A549 (cell line): ENCODE results near the gene JAKMIP1. TPM values are rescaled to one million over a fixed set of nuclear protein-coding genes. Genes with fewer than 3 reads are reported as not detected.

Experiments used
- ATAC-seq, 2 experiments: fragments of 200-7000 bp in 1 of 2; fragments of >200 bp in 1 of 2; cut with Nextera tagmentation in 1 of 2; cut with Tn5 transposase in 1 of 2; 3 replicates each; pipeline versions ENCODE4 v1.8.0 to v1.9.1; 2018 to 2020; ENCODE audit warnings: mild to moderate bottlenecking in 1 of 2, moderate library complexity in 1 of 2
- CTCF ChIA-PET: fragments of 300-600 bp; sonication (Branson Sonifier 250); formaldehyde crosslinking; extraction: SDS; loops from one replicate; lab custom pipeline; 2021; ENCODE audit warnings: antibody characterized with exemption, inconsistent platforms; lab: Yijun Ruan, JAX
- POLR2A ChIA-PET: fragments of 350-600 bp; formaldehyde crosslinking; extraction: SDS; loops from one replicate; lab custom pipeline; 2021; ENCODE audit warnings: antibody characterized with exemption, inconsistent platforms; lab: Yijun Ruan, JAX
- DNase-seq, 2 experiments: peaks; one replicate each; pipeline versions ENCODE4 v3.0.0 to v3.0.0-alpha.2; 2011 to 2016; ENCODE audit warnings: low read depth in 1 of 2, low spot score in 1 of 2
- FAIRE-seq: peaks from 2 replicates; lab custom pipeline; 2011; peaks lifted over from hg19 to GRCh38; lab: Jason Lieb, UNC
- H3K27ac ChIP-seq, 2 experiments: fragments of >200 bp; sonication (Bioruptor Twin); formaldehyde crosslinking; 3 replicates each; pipeline ENCODE4 v1.5.1; 2016 to 2017
- H3K4me1 ChIP-seq: fragments of >200 bp; sonication (Bioruptor Twin); formaldehyde crosslinking; 3 replicates; pipeline ENCODE4 v1.6.1; 2016
- H3K4me2 ChIP-seq: fragments of >200 bp; sonication (Bioruptor Twin); formaldehyde crosslinking; 3 replicates; pipeline ENCODE4 v1.6.1; 2016
- H3K4me3 ChIP-seq: fragments of >200 bp; sonication (Bioruptor Twin); formaldehyde crosslinking; 3 replicates; pipeline ENCODE4 v1.5.1; 2016
- H3K9me3 ChIP-seq: fragments of >200 bp; sonication (Bioruptor Twin); formaldehyde crosslinking; 3 replicates; pipeline ENCODE4 v1.6.1; 2016
- EP300 ChIP-seq, 2 experiments: fragments of >200 bp; sonication (Bioruptor Twin); formaldehyde crosslinking; IDR thresholded peaks; 2 replicates in 1 of 2; 3 replicates in 1 of 2; pipeline ENCODE4 v1.6.1; 2016 to 2017
- ESRRA ChIP-seq: fragments of 150-350 bp; IDR thresholded peaks from 2 replicates; pipeline ENCODE4 v1.6.1; 2014; ENCODE audit warnings: mild to moderate bottlenecking, low read length, borderline replicate concordance
- FOXS1 ChIP-seq: fragments of 250-450 bp; sonication (Bioruptor Pico); IDR thresholded peaks from 2 replicates; pipeline ENCODE4 v1.5.0; 2020; ENCODE audit warnings: mild to moderate bottlenecking, moderate library complexity
- HDAC2 ChIP-seq: fragments of 200-600 bp; sonication (generic); IDR thresholded peaks from 2 replicates; pipeline ENCODE4 v1.6.1; 2016
- HOXB13 ChIP-seq: fragments of 250-450 bp; sonication (Bioruptor Pico); IDR thresholded peaks from 2 replicates; pipeline ENCODE4 v1.5.0; 2020; ENCODE audit warnings: low read depth, mild to moderate bottlenecking, moderate library complexity
- HOXB5 ChIP-seq: fragments of 250-450 bp; sonication (Bioruptor Pico); IDR thresholded peaks from 2 replicates; pipeline ENCODE4 v1.5.0; 2020; ENCODE audit warnings: mild to moderate bottlenecking, moderate library complexity
- JUN ChIP-seq, 2 experiments: fragments of >200 bp; sonication (Bioruptor Twin); formaldehyde crosslinking; IDR thresholded peaks; 2 replicates in 1 of 2; 3 replicates in 1 of 2; pipeline ENCODE4 v1.6.1; 2016 to 2017
- MAFK ChIP-seq: fragments of 450-650 bp; IDR thresholded peaks from 2 replicates; pipeline ENCODE4 v1.6.1; 2014; ENCODE audit not compliant: partially characterized antibody
- MAZ ChIP-seq: fragments of 150-350 bp; IDR thresholded peaks from 2 replicates; pipeline ENCODE4 v1.6.1; 2014; ENCODE audit warnings: antibody characterized with exemption, low read depth, low read length, borderline replicate concordance
- MYC ChIP-seq: IDR thresholded peaks from 2 replicates; pipeline ENCODE4 v1.6.1; 2012; ENCODE audit warnings: mild to moderate bottlenecking, inconsistent platforms, low read length, improper control_type of control experiment, borderline replicate concordance
- NR3C1 ChIP-seq: fragments of >200 bp; sonication (Bioruptor Twin); formaldehyde crosslinking; IDR thresholded peaks from 3 replicates; pipeline ENCODE4 v1.6.1; 2017
- PHF8 ChIP-seq: fragments of 200-600 bp; sonication (generic); IDR thresholded peaks from 2 replicates; pipeline ENCODE4 v1.6.1; 2016; ENCODE audit warnings: low read depth, mild to moderate bottlenecking, antibody characterized with exemption, moderate library complexity, borderline replicate concordance
- RCOR1 ChIP-seq: fragments of 150-350 bp; IDR thresholded peaks from 2 replicates; pipeline ENCODE4 v1.6.1; 2014; ENCODE audit warnings: antibody characterized with exemption, low read length, low read depth
- SMC3 ChIP-seq: fragments of >200 bp; sonication (Bioruptor Twin); formaldehyde crosslinking; IDR thresholded peaks from 3 replicates; pipeline ENCODE4 v1.6.1; 2018; ENCODE audit warnings: inconsistent platforms
- TFCP2L1 ChIP-seq: fragments of 250-450 bp; sonication (Bioruptor Pico); IDR thresholded peaks from 2 replicates; pipeline ENCODE4 v1.5.0; 2021; ENCODE audit warnings: mild to moderate bottlenecking
- ZFP36 ChIP-seq: fragments of 450-650 bp; IDR thresholded peaks from 2 replicates; pipeline ENCODE4 v1.6.1; 2014; ENCODE audit warnings: borderline replicate concordance; ENCODE audit not compliant: partially characterized antibody
- WGBS: methylation state at CpG from one replicate; pipeline ENCODE4 v1.1.6; 2017; ENCODE audit errors: missing lambda C conversion rate; 5-methylcytosine and 5-hydroxymethylcytosine counted together
- polyA plus RNA-seq, 4 experiments: library from polyadenylated mRNA; depleted of rRNA in 3 of 4; stranded (reverse); fragments of >200 nt; fragmentation: RNase III in 1 of 4; extraction: RNeasy Plus Mini Kit Qiagen cat#74134 plus additional on column Dnase treatment in 1 of 4; gene quantifications; 2 replicates in 3 of 4; 3 replicates in 1 of 4; pipeline ENCODE4 v1.2.3, GENCODE V29; 2011 to 2017
- TF ChIP-seq, protein P1 (sequence below): fragments of >200 bp; sonication (Bioruptor Twin); formaldehyde crosslinking; IDR thresholded peaks from 3 replicates; pipeline ENCODE4 v1.5.1; 2016
- TF ChIP-seq, protein P2 (sequence below): fragments of >200 bp; sonication (Bioruptor Twin); formaldehyde crosslinking; IDR thresholded peaks from 2 replicates; pipeline ENCODE4 v1.6.1; 2016
- TF ChIP-seq, protein P3 (sequence below): fragments of 250-450 bp; sonication (Bioruptor Pico); IDR thresholded peaks from 2 replicates; pipeline ENCODE4 v1.5.0; 2020; ENCODE audit warnings: low read depth, mild to moderate bottlenecking, moderate library complexity
- TF ChIP-seq, protein P4 (sequence below): IDR thresholded peaks from 2 replicates; pipeline ENCODE4 v1.6.1; 2012

JAKMIP1 gene
- polyA plus RNA-seq, 2 of the 4 experiments (the other 2 are of a cell fraction), result not detected

DNA sequence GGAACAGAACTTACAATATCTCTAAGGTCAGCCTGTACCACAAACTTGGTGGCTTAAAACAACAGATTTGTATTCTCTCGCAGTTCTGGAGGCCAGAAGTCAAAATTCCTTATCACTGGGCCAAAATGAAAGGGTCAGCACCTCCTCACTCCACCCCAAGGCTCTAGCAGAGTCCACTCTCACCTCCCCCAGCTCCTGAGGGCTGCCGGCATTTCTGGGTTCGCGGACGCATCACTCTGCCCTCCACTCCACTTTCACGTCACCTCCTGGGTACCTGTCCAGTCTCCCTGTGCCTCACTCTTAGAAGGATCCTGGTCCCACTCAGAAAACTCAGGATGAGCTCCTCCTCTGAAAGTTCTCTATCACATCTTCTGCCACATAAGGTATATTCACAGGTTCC is 34.6 kb downstream of the JAKMIP1 start:
- DNase-seq (no peak), FAIRE-seq (no peak), ATAC-seq (no peak)
- Histone ChIP-seq H3K4me3 (no peak overlapping the region), H3K4me2 (no peak overlapping the region), H3K9me3 (no peaks in the 10 kb centered on the region), H3K27ac (no peak overlapping the region), H3K4me1 (no peaks in the 10 kb centered on the region)
- ChIA-PET POLR2A (no interaction called here), CTCF (interaction anchor here (1.6 kb wide), 1 partner anchor 8 kb away, joined by 3 read pairs; no protein-coding TSS in a partner anchor)
- WGBS, result 64% methylated on average over 6 of the region's 6 CpGs
- TF ChIP-seq, protein P1, sequence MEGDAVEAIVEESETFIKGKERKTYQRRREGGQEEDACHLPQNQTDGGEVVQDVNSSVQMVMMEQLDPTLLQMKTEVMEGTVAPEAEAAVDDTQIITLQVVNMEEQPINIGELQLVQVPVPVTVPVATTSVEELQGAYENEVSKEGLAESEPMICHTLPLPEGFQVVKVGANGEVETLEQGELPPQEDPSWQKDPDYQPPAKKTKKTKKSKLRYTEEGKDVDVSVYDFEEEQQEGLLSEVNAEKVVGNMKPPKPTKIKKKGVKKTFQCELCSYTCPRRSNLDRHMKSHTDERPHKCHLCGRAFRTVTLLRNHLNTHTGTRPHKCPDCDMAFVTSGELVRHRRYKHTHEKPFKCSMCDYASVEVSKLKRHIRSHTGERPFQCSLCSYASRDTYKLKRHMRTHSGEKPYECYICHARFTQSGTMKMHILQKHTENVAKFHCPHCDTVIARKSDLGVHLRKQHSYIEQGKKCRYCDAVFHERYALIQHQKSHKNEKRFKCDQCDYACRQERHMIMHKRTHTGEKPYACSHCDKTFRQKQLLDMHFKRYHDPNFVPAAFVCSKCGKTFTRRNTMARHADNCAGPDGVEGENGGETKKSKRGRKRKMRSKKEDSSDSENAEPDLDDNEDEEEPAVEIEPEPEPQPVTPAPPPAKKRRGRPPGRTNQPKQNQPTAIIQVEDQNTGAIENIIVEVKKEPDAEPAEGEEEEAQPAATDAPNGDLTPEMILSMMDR, result no peak
- TF ChIP-seq, protein P2, sequence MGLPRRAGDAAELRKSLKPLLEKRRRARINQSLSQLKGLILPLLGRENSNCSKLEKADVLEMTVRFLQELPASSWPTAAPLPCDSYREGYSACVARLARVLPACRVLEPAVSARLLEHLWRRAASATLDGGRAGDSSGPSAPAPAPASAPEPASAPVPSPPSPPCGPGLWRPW, result no peak
- no peak for TF ChIP-seq FOXS1 (CRISPR knock-in tag)
- TF ChIP-seq MAFK, result no peak
- no peak for TF ChIP-seq ESRRA
- TF ChIP-seq, protein P3, sequence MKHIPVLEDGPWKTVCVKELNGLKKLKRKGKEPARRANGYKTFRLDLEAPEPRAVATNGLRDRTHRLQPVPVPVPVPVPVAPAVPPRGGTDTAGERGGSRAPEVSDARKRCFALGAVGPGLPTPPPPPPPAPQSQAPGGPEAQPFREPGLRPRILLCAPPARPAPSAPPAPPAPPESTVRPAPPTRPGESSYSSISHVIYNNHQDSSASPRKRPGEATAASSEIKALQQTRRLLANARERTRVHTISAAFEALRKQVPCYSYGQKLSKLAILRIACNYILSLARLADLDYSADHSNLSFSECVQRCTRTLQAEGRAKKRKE (CRISPR knock-in tag), result no peak
- no peak for TF ChIP-seq PHF8
- TF ChIP-seq MAZ, result no peak
- no peak for TF ChIP-seq RCOR1
- TF ChIP-seq, protein P4, sequence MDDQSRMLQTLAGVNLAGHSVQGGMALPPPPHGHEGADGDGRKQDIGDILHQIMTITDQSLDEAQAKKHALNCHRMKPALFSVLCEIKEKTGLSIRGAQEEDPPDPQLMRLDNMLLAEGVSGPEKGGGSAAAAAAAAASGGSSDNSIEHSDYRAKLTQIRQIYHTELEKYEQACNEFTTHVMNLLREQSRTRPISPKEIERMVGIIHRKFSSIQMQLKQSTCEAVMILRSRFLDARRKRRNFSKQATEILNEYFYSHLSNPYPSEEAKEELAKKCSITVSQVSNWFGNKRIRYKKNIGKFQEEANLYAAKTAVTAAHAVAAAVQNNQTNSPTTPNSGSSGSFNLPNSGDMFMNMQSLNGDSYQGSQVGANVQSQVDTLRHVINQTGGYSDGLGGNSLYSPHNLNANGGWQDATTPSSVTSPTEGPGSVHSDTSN, result no peak
- no peak for TF ChIP-seq MYC
- TF ChIP-seq, all 56 proteins: peak for 0

DNA sequence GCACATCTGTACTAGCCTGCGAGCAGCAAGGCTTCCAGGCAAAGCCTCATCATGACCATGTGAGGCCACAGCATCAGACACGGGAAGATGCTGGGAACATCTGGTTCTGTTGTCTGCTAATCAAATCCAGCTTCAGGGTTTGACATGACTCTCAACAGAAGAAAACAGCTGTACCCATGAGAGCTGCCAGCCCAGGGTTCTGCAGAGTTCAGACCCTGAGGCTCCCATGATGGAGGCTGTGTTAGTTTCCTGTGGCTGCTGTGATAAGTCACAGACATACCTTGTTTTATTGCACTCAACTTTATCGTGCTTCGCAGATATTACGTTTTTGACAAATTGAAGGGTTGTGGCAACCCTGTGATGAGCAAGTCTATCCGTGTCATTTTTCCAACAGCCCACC is 37.5 kb downstream of the JAKMIP1 start:
- DNase-seq, result no peak
- no peak for FAIRE-seq
- CTCF ChIA-PET, result no interaction called here
- H3K4me1 ChIP-seq, result no peaks in the 10 kb centered on the region
- no peak for ATAC-seq
- H3K9me3 ChIP-seq, result no peaks in the 10 kb centered on the region
- no peak overlapping the region for H3K4me3 ChIP-seq
- POLR2A ChIA-PET, result no interaction called here
- WGBS, result 48% methylated on average over 5 of the region's 6 CpGs
- H3K4me2 ChIP-seq, result no peak overlapping the region
- TF ChIP-seq JUN (IDR thresholded peaks at IDR 0.05) (no peak), HDAC2 (no peak), SMC3 (no peak), HOXB5 (CRISPR knock-in tag) (no peak), TFCP2L1 (CRISPR knock-in tag) (no peak), NR3C1 (no peak), ZFP36 (no peak), EP300 (IDR thresholded peaks at IDR 0.05) (no peak), HOXB13 (CRISPR knock-in tag) (no peak)
- TF ChIP-seq, protein P1, result no peak
- H3K27ac ChIP-seq, result no peak overlapping the region
